BLaER1 treated with 17β-estradiol and CSF1 and Interleukin-3, amounts not matched to agents 10 nM and 100 nM (cell line): Measurements from ENCODE around the gene CHIC1.
"Not testable (repeated sequence)": the region's sequence is repeated elsewhere in the genome, so short reads cannot be mapped to it uniquely, and the experiment has no call there.

ENCODE experiments used
- H3K27ac ChIP-seq, 11 experiments: shearing (Covaris generic); formaldehyde crosslinking; 2 replicates each; pipeline ENCODE4 v1.8.1; 2022
- H3K27me3 ChIP-seq, 11 experiments: shearing (Covaris generic); formaldehyde crosslinking; 2 replicates each; pipeline ENCODE4 v1.8.1; 2022
- H3K36me3 ChIP-seq, 11 experiments: shearing (Covaris generic); formaldehyde crosslinking; 2 replicates each; pipeline ENCODE4 v1.8.1; 2022
- H3K4me1 ChIP-seq, 10 experiments: shearing (Covaris generic); formaldehyde crosslinking; 2 replicates each; pipeline ENCODE4 v1.8.1; 2022
- H3K4me2 ChIP-seq, 11 experiments: shearing (Covaris generic); formaldehyde crosslinking; 2 replicates each; pipeline ENCODE4 v1.8.1; 2022
- H3K4me3 ChIP-seq, 10 experiments: shearing (Covaris generic); formaldehyde crosslinking; 2 replicates each; pipeline ENCODE4 v1.8.1; 2022
- H3K9ac ChIP-seq, 11 experiments: shearing (Covaris generic); formaldehyde crosslinking; 2 replicates each; pipeline ENCODE4 v1.8.1; 2022
- H3K9me3 ChIP-seq, 11 experiments: shearing (Covaris generic); formaldehyde crosslinking; replicated peaks in 1 of 11; 2 replicates each; pipeline ENCODE4 v1.8.1; 2022
- H4K20me1 ChIP-seq, 11 experiments: shearing (Covaris generic); formaldehyde crosslinking; 2 replicates each; pipeline ENCODE4 v1.8.1; 2022
- Cebpa-rat ChIP-seq, 11 experiments: shearing (Covaris generic); IDR thresholded peaks; 2 replicates each; pipeline ENCODE4 v1.8.1; 2022

CHIC1 gene

DNA sequence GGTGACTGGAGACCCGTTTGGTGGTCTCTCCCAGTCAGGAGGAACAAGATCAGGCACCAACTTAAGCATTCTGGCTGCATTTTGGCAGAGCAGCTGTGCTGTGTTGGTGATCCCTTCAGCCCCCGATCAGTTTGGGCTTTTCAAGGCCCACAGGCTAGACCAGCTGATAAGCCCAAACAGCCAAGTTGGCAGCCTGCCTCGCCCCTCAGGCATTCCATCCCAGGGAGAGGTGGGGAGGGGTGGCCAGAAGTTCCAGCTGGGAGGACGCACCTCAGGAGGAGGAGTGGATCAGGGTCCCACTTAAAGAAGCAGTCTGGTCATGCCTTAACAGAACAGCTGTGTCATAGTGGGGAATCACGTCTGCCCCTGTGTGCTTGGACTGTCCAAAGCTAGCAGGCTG, 105.8 kb downstream of the CHIC1 start:
- no peak overlapping the region for H3K4me3 ChIP-seq
- H4K20me1 ChIP-seq = no peaks in the 10 kb centered on the region
- no peak overlapping the region for H3K27ac ChIP-seq
- TF ChIP-seq Cebpa-rat (IDR thresholded peaks at IDR 0.05) = no peak
- H3K4me1 ChIP-seq = no peaks in the 10 kb centered on the region
- no peak overlapping the region for H3K4me2 ChIP-seq
- peaks cover 43 to 74% (median 56%) of the 10 kb centered on the region in 11 experiments for H3K9me3 ChIP-seq
- H3K9ac ChIP-seq = no peak overlapping the region
- H3K27me3 ChIP-seq = peaks cover 19 to 74% (median 62%) of the 10 kb centered on the region in 11 experiments; a peak in 21 of 22 replicates
- H3K36me3 ChIP-seq = peaks cover 0 to 6% (median 0%) of the 10 kb centered on the region in 11 experiments; a peak in 2 of 22 replicates

DNA sequence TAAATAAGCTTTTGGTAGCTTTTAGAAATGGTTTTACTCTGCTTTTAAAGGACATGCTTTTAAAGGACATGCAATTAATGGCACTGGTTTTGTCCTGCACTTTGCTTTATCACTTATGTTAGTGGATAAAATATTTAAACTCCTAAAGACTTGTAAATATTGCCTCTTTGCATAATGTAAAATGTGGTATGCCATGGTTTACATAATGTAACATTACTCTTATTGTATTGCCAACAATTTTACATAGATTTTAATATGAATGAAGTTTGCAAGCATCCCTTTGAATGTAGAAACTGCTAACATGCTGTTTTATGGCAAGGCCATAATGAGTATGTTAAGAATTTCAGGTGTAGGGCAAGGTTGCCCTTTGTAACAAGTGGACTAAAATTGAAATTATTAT, 118.4 kb downstream of the CHIC1 start:
- no peaks in the 10 kb centered on the region for H3K36me3 ChIP-seq
- no peaks in the 10 kb centered on the region for H4K20me1 ChIP-seq
- peaks cover 7 to 21% (median 18%) of the 10 kb centered on the region in 11 experiments; a peak in 19 of 22 replicates for H3K9me3 ChIP-seq
- H3K4me2 ChIP-seq = no peak overlapping the region
- no peak overlapping the region for H3K4me3 ChIP-seq
- no peak overlapping the region for H3K27ac ChIP-seq
- H3K27me3 ChIP-seq = peaks cover 31 to 93% (median 66%) of the 10 kb centered on the region in 11 experiments; a peak in 20 of 22 replicates
- H3K4me1 ChIP-seq = no peaks in the 10 kb centered on the region
- no peak overlapping the region for H3K9ac ChIP-seq
- TF ChIP-seq Cebpa-rat (IDR thresholded peaks at IDR 0.05) = no peak

DNA sequence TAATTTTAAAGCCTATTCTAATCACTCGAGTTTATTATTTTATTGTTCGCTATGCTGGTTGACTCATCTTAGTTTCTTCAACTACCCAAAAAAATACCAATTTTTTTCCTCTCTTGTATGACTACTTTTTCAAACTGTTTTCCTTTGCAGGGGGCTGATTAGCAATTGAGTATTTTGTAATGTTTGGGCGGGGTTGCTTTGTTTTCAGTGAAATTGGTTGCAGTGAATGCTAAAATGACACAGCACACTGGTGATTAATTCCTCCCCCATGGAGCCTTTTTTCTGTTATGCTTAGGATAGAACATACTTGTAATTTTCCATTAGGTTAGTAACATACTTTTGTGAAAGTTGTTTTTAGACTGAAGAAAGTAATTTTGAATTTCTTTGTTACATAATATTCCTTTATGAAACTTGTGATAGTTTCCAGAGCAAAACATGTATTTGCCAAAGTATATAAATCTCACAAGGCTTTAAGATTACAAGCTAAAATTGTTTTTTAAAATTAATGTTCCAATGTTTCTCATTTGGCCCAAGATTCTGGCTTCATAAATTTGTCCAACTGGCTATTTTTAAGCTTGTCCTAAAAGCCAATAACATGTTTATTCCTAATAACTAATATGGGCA, 120.4 kb downstream of the CHIC1 start:
- Histone ChIP-seq H3K36me3 (no peaks in the 10 kb centered on the region), H3K27me3 (peaks cover 38 to 96% (median 73%) of the 10 kb centered on the region in 11 experiments; a peak in 20 of 22 replicates), H3K9me3 (peaks cover 0 to 2% (median under 1%) of the 10 kb centered on the region in 11 experiments; a peak in 7 of 22 replicates), H3K4me3 (no peak overlapping the region), H3K4me1 (no peaks in the 10 kb centered on the region), H4K20me1 (no peaks in the 10 kb centered on the region), H3K27ac (no peak overlapping the region), H3K4me2 (no peak overlapping the region), H3K9ac (no peak overlapping the region)
- no peak for TF ChIP-seq Cebpa-rat (IDR thresholded peaks at IDR 0.05)

DNA sequence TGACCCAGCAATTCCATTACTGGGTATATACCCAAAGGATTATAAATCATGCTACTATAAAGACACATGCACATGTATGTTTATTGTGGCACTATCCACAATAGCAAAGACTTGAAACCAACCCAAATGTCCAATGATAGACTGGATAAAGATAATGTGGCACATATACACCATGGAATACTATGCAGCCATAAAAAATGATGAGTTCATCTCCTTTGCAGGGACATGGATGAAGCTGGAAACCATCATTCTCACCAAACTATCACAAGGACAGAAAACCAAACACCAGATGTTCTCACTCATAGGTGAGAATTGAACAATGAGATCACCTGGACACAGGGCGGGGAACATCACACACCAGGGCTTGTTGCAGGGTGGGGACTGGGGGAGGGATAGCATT, 144.0 kb downstream of the CHIC1 start:
- peaks cover 13 to 80% (median 52%) of the 10 kb centered on the region in 11 experiments; a peak in 21 of 22 replicates for H3K27me3 ChIP-seq
- H4K20me1 ChIP-seq, H3K4me2 ChIP-seq, H3K4me1 ChIP-seq, H3K27ac ChIP-seq, H3K36me3 ChIP-seq, H3K4me3 ChIP-seq, H3K9ac ChIP-seq: not testable (repeated sequence)
- peaks cover 4 to 40% (median 15%) of the 10 kb centered on the region in 11 experiments; a peak in 19 of 22 replicates for H3K9me3 ChIP-seq

DNA sequence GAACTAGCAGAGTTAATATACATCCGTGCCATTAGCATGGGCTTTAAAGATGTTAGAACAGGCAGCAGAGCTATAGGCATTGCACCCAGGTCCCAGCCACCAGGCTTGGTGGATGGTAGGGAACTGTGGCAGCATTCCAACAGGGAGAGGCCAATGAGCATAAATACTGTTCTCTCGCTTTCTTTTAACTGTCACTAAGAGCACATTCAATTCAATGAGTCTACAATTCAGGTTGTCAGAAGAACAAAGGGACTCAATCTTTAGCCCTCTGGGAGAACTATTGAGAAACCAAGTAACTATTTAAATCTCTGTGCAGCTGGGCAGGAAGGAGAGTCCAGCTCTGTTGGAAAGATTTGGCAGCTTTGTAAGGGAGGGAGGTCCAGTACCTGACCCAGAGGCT, 165.6 kb downstream of the CHIC1 start:
- Histone ChIP-seq H3K9me3 (peaks cover 11 to 19% (median 16%) of the 10 kb centered on the region in 11 experiments; a peak in 20 of 22 replicates), H3K27ac (peak overlapping the region in 8 of 11 experiments; percentile 29 to 85 (median 74); a peak in 15 of 22 replicates), H3K36me3 (no peaks in the 10 kb centered on the region), H3K27me3 (peaks cover 0 to 35% (median 13%) of the 10 kb centered on the region in 11 experiments; a peak in 11 of 22 replicates), H3K4me2 (peak overlapping the region in 9 of 11 experiments; percentile 21 to 75 (median 66); a peak in 18 of 22 replicates), H4K20me1 (no peaks in the 10 kb centered on the region), H3K4me3 (no peak overlapping the region), H3K9ac (peak overlapping the region in 6 of 11 experiments; percentile 33 to 71 (median 59); a peak in 9 of 22 replicates), H3K4me1 (peaks cover 0 to 28% (median 20%) of the 10 kb centered on the region in 10 experiments; a peak in 16 of 20 replicates)
- no peak for TF ChIP-seq Cebpa-rat (IDR thresholded peaks at IDR 0.05)
